ENCODE measurements around the gene NOL11. TPM values are rescaled to one million over a fixed set of nuclear protein-coding genes. Genes with fewer than 3 reads are reported as not detected.

Gene NOL11
- total and polyA plus RNA-seq, 2 of the 8 experiments (the other 6 are each of a cell fraction or from before 2014, with no cell fraction given), result 58.0 to 97.2 TPM

DNA sequence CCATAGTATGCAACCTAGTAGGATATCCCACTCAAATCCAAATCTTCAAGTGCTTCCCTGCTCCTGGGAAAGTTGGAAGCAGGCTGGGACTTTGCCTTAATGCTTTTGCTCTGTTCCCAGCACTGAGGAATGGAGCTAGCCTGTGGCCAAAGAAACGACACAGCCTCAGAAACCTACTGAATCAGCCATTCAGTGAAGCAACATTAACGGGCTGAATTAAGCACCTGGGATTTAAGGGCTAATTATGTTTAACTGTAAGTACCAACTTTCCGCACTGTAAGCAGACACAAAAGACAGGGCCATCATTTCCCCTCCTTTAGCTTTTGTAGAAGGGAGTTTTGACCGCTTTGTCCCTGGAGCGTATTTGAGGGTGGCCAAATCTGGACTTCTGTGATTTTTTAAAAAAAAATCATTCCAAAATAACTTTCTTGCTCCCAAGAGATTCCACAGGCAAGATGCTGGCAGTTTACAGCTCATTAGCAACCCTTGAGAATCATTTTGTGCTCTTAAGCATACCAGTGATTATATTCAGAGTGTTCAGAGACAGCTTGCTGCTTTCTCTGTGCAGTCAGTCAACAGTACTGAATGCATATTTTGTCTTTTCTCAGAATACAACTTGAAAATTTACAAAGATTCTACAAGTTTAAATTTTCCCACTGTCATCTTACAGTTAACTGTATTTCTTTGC lies 17.6 kb upstream of the NOL11 start:
- no peak overlapping the region for H2BK20ac ChIP-seq (ENCODE audit: low read length)
- FAIRE-seq, result no peak
- CTCF ChIA-PET (ENCODE audit: partially characterized antibody), result interaction anchor here (0.7 to 4.4 kb wide), 8 partner anchors 8 to 326 kb away, joined by 3 to 29 read pairs (median 4); no protein-coding TSS in a partner anchor
- no peaks in the 10 kb centered on the region for H3K79me1 ChIP-seq (ENCODE audit: low read depth, low read length)
- no peak overlapping the region for H2BK12ac ChIP-seq (ENCODE audit: low read depth, low read length)
- H3K23me2 ChIP-seq (ENCODE audit: low read depth, low read length), result no peaks in the 10 kb centered on the region
- no peaks in the 10 kb centered on the region; a peak in 1 of 7 replicates for H3K4me1 ChIP-seq (replicated peaks in 1 of 4; ENCODE audit: control insufficient read depth in 3 of 4, insufficient read depth in 4 of 4, low read length in 3 of 4)
- H3K9me3 ChIP-seq (ENCODE audit: insufficient read depth in 2 of 2, low read depth in 1 of 2, low read length in 1 of 2), result no peaks in the 10 kb centered on the region; a peak in 1 of 4 replicates
- WGBS, 2 experiments (ENCODE audit: extremely low coverage in 1 of 2, insufficient coverage in 1 of 2, insufficient read length in 1 of 2, insufficient replicate concordance in 2 of 2, low coverage in 1 of 2, low lambda C conversion rate in 2 of 2, missing lambda C conversion rate in 1 of 2), result 92% methylated on average over 5 of the region's 5 CpGs; no CpG with 5 or more reads in 1 of the 2 experiments
- DNase-seq (ENCODE audit: low read depth in 1 of 2, low spot score in 2 of 2), result no peak
- H3K9ac ChIP-seq (replicated peaks in 1 of 4; ENCODE audit: extremely low read depth in 1 of 4, low read depth in 3 of 4, low read length in 3 of 4), result no peak overlapping the region
- no peak overlapping the region for H2BK5ac ChIP-seq (ENCODE audit: low read depth, low read length)
- H3K4me2 ChIP-seq (ENCODE audit: insufficient read depth in 1 of 2, low read depth in 2 of 2, low read length in 2 of 2), result no peak overlapping the region
- H2AK5ac ChIP-seq (ENCODE audit: low read depth, low read length), result 0 out of 2 replicates have a peak overlapping the region, but pooled peaks have one; percentile 5
- H3K18ac ChIP-seq (ENCODE audit: extremely low read depth, low read length), result no peak overlapping the region
- H2AFZ ChIP-seq (ENCODE audit: low read length), result 0 out of 2 replicates have a peak overlapping the region, but pooled peaks have one; percentile 5
- no peak overlapping the region for H3K4me3 ChIP-seq (ENCODE audit: extremely low read depth in 1 of 4, insufficient read depth in 2 of 4, low read depth in 3 of 4, low read length in 4 of 4)
- H3K27ac ChIP-seq (ENCODE audit: low read depth, low read length), result no peak overlapping the region
- H2BK15ac ChIP-seq (ENCODE audit: low read length), result no peak overlapping the region
- H4K91ac ChIP-seq (replicated peaks; ENCODE audit: insufficient read length, low read length), result peak overlapping the region; percentile 29
- no peak overlapping the region for H3K14ac ChIP-seq (ENCODE audit: insufficient read length)
- POLR2A ChIA-PET (ENCODE audit: partially characterized antibody), result interaction anchor here (0.6 to 1.5 kb wide), 3 partner anchors 10 to 349 kb away, joined by 3 to 4 read pairs (median 3); no protein-coding TSS in a partner anchor
- no peaks in the 10 kb centered on the region for H3K27me3 ChIP-seq (replicated peaks in 1 of 4; ENCODE audit: control insufficient read depth in 3 of 4, extremely low read depth in 1 of 4, insufficient read depth in 3 of 4, low read length in 3 of 4)
- H4K20me1 ChIP-seq (replicated peaks in 1 of 2; ENCODE audit: control insufficient read depth in 1 of 2, insufficient read depth in 2 of 2, low read length in 2 of 2), result no peaks in the 10 kb centered on the region
- H3K56ac ChIP-seq (replicated peaks; ENCODE audit: insufficient read length, low read depth, low read length), result no peak overlapping the region
- no peak for TF ChIP-seq JUN (IDR thresholded peaks at IDR 0.05; ENCODE audit: low read depth, low read length)
- TF ChIP-seq JUND (IDR thresholded peaks at IDR 0.05; ENCODE audit: low read length), result no peak
- no peak for TF ChIP-seq PHF8 (conservative IDR thresholded peaks at IDR 0.05; ENCODE audit: low read depth, low read length)
- no peak for TF ChIP-seq SIX5 (IDR thresholded peaks at IDR 0.05; ENCODE audit: low read depth, low read length)
- TF ChIP-seq RXRA (IDR thresholded peaks at IDR 0.05; ENCODE audit: insufficient read depth, low read depth, low read length), result no peak
- no peak for TF ChIP-seq CTBP2 (IDR thresholded peaks at IDR 0.05; ENCODE audit: borderline replicate concordance, insufficient read depth, insufficient read length, low read length)
- no peak for TF ChIP-seq CHD1 (IDR thresholded peaks at IDR 0.05; ENCODE audit: low read depth, low read length)
- no peak for TF ChIP-seq CHD2 (IDR thresholded peaks at IDR 0.05; ENCODE audit: low read length)
- TF ChIP-seq POLR2AphosphoS5 (IDR thresholded peaks at IDR 0.05; ENCODE audit: low read depth, low read length), result no peak
- TF ChIP-seq, protein P1, sequence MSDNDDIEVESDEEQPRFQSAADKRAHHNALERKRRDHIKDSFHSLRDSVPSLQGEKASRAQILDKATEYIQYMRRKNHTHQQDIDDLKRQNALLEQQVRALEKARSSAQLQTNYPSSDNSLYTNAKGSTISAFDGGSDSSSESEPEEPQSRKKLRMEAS (IDR thresholded peaks at IDR 0.05), result no peak
- no peak overlapping the region for H3K4ac ChIP-seq (replicated peaks; ENCODE audit: insufficient read length, low read depth, low read length)
- H4K8ac ChIP-seq (ENCODE audit: extremely low read depth, insufficient read depth, low read length), result no peak overlapping the region
- H4K5ac ChIP-seq (ENCODE audit: insufficient read length, low read depth, low read length), result no peak overlapping the region
- no peaks in the 10 kb centered on the region for H3K79me2 ChIP-seq (ENCODE audit: control insufficient read depth in 1 of 2, insufficient read depth in 2 of 2, low read length in 2 of 2)
- H3K23ac ChIP-seq (ENCODE audit: insufficient read length), result no peak overlapping the region
- no peaks in the 10 kb centered on the region for H3K36me3 ChIP-seq (ENCODE audit: control insufficient read depth in 2 of 4, insufficient read depth in 4 of 4, low read length in 3 of 4)
- H2BK120ac ChIP-seq (replicated peaks; ENCODE audit: low read depth, low read length), result no peak overlapping the region
